Measurements from ENCODE around the gene NEUROD6. TPM values are rescaled to one million over a fixed set of nuclear protein-coding genes. Genes with fewer than 3 reads are reported as not detected.
A peak's percentile ranks its signal among the peaks of the same experiment; 100 is the strongest.

NEUROD6 gene
- total RNA-seq = not detected

- H3K36me3 ChIP-seq = no peaks in the 10 kb centered on the region
- no peak for TF ChIP-seq EP300 (IDR thresholded peaks at IDR 0.05)
- TF ChIP-seq CTCF (IDR thresholded peaks at IDR 0.05) = no peak
- no peak for TF ChIP-seq POLR2A (IDR thresholded peaks at IDR 0.05)
- no peak for DNase-seq (ENCODE audit: low spot score in 2 of 2)
- peaks cover 0 to 11% (median 0%) of the 10 kb centered on the region in 4 donors for H3K4me1 ChIP-seq
- no peak within 1 kb of the TSS for H3K4me3 ChIP-seq
- no peaks in the 10 kb centered on the region for H3K9me3 ChIP-seq
- 75 to 79% methylated on average over 6 of the region's 6 CpGs for WGBS, 2 donors
- no peak within 1 kb of the TSS for H3K27ac ChIP-seq
- H3K27me3 ChIP-seq = peaks cover 0 to 37% of the 10 kb centered on the region in 2 donors
These were observed at the start of gene NEUROD6 for GRCh38 chr7:31340603-31341002. Gene NEUROD6 (minus strand): TSS chr7:31340726. CDS start chr7:31339268, 1,458 bp downstream.

- no peak for TF ChIP-seq POLR2A (IDR thresholded peaks at IDR 0.05)
- no peak for TF ChIP-seq CTCF (IDR thresholded peaks at IDR 0.05)
- TF ChIP-seq EP300 (IDR thresholded peaks at IDR 0.05) = no peak
- WGBS, 2 donors = 68% methylated on average over 4 of the region's 4 CpGs
- no peaks in the 10 kb centered on the region for H3K36me3 ChIP-seq
- no peak overlapping the region for H3K4me3 ChIP-seq
- no peak overlapping the region for H3K27ac ChIP-seq
- no peak for DNase-seq (ENCODE audit: low spot score in 2 of 2)
- H3K4me1 ChIP-seq = no peaks in the 10 kb centered on the region
- no peaks in the 10 kb centered on the region for H3K27me3 ChIP-seq
- H3K9me3 ChIP-seq = no peaks in the 10 kb centered on the region
These were observed 43.9 kb upstream of the NEUROD6 start for GRCh38 chr7:31384466-31384865.

GRCh38 chr7:31382722-31383121 is 42.2 kb upstream of the NEUROD6 start:
- 72 to 84% methylated on average over 2 of the region's 2 CpGs for WGBS, 2 donors
- H3K27ac ChIP-seq = no peak overlapping the region
- H3K4me1 ChIP-seq = no peaks in the 10 kb centered on the region
- H3K36me3 ChIP-seq = no peaks in the 10 kb centered on the region
- TF ChIP-seq EP300 (IDR thresholded peaks at IDR 0.05) (no peak), CTCF (IDR thresholded peaks at IDR 0.05) (no peak), POLR2A (IDR thresholded peaks at IDR 0.05) (no peak)
- H3K4me3 ChIP-seq = no peak overlapping the region
- H3K9me3 ChIP-seq = no peaks in the 10 kb centered on the region
- H3K27me3 ChIP-seq = no peaks in the 10 kb centered on the region
- no peak for DNase-seq (ENCODE audit: low spot score in 2 of 2)

GRCh38 chr7:31373337-31374289 is 33.1 kb upstream of the NEUROD6 start:
- Histone ChIP-seq H3K4me1 (no peaks in the 10 kb centered on the region), H3K27ac (no peak overlapping the region), H3K27me3 (no peaks in the 10 kb centered on the region), H3K4me3 (no peak overlapping the region), H3K9me3 (no peaks in the 10 kb centered on the region), H3K36me3 (no peaks in the 10 kb centered on the region)
- peak in 1 of 2 donors; percentile 42 for DNase-seq (ENCODE audit: low spot score in 2 of 2)
- TF ChIP-seq POLR2A (IDR thresholded peaks at IDR 0.05) (no peak), EP300 (IDR thresholded peaks at IDR 0.05) (no peak), CTCF (IDR thresholded peaks at IDR 0.05) (peak in 3 of 5 experiments; percentile 30 to 41 (median 30))
- 73 to 75% methylated on average over 12 of the region's 12 CpGs for WGBS, 2 donors

- H3K27me3 ChIP-seq = no peaks in the 10 kb centered on the region
- H3K4me3 ChIP-seq = no peak overlapping the region
- H3K27ac ChIP-seq = no peak overlapping the region
- no peak for DNase-seq (ENCODE audit: low spot score in 2 of 2)
- no peaks in the 10 kb centered on the region for H3K36me3 ChIP-seq
- H3K4me1 ChIP-seq = no peaks in the 10 kb centered on the region
- no peaks in the 10 kb centered on the region for H3K9me3 ChIP-seq
- TF ChIP-seq POLR2A (IDR thresholded peaks at IDR 0.05) (no peak), EP300 (IDR thresholded peaks at IDR 0.05) (no peak), CTCF (IDR thresholded peaks at IDR 0.05) (no peak)
- WGBS, 2 donors = 67 to 70% methylated on average over 11 of the region's 11 CpGs
These were observed 31.9 kb upstream of the NEUROD6 start for GRCh38 chr7:31372231-31372959.

Measured in tibial nerve (tissue), 4 donors.